HG02938 (cell line): ENCODE results near the gene CRIM1.
"Not testable (repeated sequence)": the region's sequence is repeated elsewhere in the genome, so short reads cannot be mapped to it uniquely, and the experiment has no call there.

ENCODE experiments used
- ATAC-seq: cut with Tn5 transposase; IDR thresholded peaks from one replicate; pipeline ENCODE4 v1.9.1; 2021; ENCODE audit warnings: mild to moderate bottlenecking, moderate library complexity; ENCODE audit not compliant: unreplicated experiment

Gene CRIM1, protein sequence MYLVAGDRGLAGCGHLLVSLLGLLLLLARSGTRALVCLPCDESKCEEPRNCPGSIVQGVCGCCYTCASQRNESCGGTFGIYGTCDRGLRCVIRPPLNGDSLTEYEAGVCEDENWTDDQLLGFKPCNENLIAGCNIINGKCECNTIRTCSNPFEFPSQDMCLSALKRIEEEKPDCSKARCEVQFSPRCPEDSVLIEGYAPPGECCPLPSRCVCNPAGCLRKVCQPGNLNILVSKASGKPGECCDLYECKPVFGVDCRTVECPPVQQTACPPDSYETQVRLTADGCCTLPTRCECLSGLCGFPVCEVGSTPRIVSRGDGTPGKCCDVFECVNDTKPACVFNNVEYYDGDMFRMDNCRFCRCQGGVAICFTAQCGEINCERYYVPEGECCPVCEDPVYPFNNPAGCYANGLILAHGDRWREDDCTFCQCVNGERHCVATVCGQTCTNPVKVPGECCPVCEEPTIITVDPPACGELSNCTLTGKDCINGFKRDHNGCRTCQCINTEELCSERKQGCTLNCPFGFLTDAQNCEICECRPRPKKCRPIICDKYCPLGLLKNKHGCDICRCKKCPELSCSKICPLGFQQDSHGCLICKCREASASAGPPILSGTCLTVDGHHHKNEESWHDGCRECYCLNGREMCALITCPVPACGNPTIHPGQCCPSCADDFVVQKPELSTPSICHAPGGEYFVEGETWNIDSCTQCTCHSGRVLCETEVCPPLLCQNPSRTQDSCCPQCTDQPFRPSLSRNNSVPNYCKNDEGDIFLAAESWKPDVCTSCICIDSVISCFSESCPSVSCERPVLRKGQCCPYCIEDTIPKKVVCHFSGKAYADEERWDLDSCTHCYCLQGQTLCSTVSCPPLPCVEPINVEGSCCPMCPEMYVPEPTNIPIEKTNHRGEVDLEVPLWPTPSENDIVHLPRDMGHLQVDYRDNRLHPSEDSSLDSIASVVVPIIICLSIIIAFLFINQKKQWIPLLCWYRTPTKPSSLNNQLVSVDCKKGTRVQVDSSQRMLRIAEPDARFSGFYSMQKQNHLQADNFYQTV

DNA sequence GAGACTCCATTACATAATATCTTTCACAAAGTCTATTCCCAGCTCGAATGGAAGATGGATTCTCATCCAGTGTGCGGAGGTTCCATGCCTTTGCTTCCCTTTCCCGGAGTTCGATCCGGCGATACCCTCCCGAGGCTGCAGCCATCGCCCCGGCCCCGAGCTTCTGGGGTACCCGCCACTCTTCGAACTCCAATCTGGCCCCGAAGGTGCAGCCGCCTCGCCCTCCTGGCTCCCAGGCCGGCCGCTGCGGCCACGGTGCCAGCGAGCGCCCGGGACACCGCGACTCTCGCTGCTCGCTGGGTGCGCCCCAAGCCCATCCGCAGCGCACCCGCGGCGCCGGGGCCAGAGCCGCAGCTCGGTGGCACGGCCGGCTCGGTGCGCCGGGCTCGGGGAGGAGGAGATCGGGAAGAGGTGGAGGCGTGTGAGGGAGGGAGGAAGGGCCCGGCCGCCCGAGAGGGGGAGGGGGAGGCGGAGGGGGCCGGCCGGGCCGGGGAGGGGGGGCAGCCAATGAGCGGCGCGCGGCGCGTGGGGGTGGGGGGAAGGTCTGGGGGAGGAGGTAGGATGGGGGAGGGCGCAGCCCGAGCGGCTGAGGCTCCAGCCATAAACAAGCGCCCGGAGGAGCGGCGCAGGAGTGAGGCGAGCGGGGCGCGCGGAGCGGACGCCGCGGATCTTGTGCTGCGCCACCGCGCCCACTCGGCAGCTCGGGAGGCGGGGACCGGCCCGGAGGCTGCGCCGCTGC, at the start of gene CRIM1:
Gene CRIM1, plus strand, starts transcription at position 628 of the 739 bp plus-strand sequence. CDS start 515 bp downstream, outside the sequence.
- peak; percentile 34 for ATAC-seq

DNA sequence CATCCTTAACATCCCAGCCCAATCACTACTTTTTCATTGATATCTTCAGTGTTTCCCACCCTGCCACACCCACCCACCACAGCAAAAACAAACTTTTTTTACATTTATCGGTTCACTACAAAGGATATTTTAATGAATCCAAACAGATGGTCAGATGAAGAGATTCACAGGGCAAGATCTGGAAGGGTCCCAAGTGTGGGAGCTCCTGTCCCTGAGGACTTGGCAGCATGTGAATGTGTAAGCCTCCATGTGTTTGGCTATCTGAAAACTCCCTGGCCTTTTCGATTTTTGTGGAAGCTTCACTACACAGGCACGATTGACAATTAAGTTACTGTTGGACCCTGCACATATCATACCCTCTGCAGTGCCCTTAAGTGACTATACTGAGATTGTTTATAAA, 48.1 kb upstream of the CRIM1 start:
- no peak for ATAC-seq

DNA sequence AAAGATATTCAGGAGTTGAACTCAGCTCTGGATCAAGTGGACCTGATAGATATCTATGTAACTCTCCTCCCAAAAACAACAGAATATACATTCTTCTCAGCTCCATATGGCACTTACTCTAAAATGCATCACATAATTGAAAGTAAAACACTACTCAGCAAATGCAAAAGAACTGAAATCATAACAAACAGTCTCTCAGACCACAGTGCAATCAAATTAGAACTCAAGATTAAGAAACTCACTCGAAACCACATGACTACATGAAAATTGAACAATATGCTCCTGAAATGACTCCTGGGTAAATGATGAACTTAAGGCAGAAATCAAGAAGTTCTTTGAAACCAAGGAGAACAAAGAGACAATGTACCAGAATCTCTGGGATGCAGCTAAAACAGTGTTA, 45.1 kb upstream of the CRIM1 start:
- ATAC-seq: not testable (repeated sequence)

DNA sequence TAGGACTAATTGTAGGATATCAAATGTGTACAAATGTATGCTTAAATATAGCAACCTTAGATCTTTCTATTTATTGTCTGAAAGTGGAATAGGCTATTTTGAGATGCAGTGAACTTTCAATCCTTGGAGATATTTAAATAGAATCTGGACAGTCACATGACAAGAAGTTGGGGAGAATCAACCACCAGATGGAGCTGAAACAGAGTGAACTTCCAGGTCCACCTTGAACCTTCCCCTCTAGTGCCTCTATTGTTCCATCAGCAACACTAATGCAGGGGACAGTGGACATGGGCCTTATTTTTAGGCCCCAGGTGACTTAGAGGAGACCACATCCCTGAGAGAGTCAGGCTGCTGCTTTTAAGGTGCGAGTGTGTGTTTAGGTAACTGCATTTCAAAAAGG, 37.0 kb upstream of the CRIM1 start:
- no peak for ATAC-seq

DNA sequence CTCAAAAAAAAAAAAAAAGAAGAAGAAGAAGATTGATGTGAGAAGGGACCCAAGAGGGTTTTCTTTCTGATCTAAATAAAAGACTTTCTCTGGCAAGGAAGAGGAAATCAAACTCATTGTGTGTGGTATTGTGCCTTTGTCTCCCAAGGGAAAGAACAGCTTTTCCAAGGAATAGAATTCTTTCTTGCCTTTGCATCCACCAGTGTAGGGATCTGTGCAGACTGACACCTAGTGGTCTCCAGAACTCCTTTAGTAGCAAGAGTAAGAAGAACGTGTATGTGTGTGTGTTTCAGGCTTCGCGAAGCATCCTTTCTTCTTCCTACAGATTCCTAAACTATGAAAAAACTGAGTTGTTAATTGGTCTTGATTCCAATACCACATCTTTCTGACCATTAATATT, 33.5 kb upstream of the CRIM1 start:
- no peak for ATAC-seq

DNA sequence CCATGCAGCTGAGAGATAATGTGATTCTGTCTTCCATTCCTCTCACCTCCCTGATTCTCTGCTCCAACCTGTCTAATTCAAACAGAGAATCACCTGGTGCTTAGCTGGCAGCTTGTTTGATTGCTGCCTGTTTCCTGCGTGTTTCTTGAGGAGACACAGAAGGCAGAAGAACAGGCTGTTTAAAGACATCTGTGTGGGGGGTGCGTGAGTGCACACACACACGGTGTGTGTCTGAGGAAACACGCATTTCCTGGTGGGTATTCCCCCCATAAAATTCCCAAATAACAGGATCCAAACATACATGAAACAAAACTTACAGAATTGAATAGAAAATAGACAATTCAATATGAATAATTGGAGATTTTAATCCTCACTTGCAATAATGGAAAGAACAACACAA, 29.3 kb upstream of the CRIM1 start:
- ATAC-seq: no peak

DNA sequence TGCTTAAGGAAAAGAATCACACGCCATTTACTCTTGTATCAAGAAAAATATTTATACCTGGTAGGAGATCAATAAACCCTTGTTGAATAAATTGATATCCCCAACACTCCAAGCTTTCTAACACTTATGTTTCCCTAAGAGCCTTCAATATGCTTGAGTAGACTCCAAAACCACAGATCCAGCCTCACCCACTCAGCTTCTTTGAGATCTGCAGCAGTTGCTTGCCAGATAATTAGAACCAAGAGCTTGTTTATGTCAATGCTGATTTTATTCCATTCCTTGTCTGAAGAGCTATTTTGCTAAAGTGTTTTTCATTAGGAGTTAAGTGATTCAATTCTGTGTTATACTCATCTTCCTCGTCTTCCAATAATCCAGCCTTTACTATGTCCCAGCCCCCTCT, 26.3 kb upstream of the CRIM1 start:
- no peak for ATAC-seq

DNA sequence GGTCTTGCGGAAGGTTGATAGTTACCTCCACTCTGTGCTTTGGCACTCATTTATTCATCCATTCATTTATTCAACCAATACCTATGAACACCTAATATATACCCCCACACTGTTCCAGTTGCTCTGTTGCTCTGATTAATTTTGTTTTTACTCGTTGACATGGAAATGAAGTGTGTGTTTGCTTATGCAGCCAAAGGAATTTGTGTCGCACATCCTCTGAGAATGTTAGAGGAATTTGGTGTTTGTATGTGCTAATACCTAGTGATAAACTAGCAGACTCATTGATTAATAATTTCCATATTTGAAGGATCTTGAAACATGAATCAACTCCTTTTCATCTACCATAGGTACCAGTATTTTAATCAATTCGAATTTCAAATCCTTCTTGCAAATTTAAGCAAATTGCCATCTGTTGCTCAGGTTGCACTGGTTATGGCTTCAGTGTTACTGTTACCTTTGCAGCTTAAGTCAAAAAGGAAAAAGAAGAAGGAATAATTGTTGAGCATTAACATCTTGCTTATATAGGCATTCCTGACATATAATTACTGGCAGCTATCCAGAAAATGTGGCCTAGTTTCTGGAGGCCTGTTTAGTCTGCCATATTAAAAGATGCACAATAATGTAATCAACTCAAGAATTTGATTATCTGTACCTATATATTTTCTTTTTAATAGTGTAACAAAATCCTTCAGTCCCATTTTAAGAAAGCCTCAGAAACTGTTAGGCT, 25.7 kb upstream of the CRIM1 start:
- no peak for ATAC-seq

DNA sequence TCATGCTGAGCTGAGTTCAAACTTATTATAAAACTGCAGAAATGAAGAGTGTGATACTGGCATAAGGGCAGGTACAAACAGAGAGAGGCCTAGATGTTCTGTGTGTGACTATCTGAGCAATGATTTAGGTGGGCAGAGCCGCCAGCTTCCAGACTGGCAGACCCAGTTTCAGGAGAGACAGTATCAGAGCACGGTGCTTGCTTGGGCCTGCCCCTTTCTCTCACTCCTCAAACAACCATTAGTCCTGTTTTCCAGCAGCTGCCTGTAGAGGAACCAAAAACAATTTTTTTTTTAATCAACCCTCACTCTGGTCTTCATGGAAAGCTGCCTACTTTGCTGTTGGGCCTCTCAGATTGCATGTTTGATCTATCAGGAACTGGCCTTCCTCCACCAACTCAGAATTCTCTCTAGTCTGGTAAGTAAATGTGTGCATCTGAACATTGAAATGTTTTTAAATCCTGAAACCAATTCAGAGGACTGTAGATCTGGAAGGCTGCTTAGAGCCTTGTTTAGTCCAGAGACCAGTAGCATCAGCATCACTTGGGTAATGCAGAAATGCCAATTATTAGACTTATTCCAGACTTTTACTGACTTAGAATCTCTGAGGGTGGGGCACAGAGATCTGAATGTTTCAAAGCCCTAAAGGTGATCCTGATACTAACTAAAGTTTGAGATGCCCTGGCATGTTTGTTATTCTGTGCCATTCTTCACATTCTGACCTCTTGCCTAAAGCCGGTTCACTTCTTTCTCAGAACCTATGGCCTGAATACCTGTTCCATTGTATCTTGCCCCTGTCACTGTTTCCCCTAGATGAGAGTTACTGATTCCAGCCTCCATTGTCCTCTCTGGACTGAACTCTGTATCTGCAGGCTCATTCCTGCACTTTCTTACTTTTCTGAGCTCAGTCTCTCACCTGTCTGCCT, 24.8 kb upstream of the CRIM1 start:
- ATAC-seq: no peak

DNA sequence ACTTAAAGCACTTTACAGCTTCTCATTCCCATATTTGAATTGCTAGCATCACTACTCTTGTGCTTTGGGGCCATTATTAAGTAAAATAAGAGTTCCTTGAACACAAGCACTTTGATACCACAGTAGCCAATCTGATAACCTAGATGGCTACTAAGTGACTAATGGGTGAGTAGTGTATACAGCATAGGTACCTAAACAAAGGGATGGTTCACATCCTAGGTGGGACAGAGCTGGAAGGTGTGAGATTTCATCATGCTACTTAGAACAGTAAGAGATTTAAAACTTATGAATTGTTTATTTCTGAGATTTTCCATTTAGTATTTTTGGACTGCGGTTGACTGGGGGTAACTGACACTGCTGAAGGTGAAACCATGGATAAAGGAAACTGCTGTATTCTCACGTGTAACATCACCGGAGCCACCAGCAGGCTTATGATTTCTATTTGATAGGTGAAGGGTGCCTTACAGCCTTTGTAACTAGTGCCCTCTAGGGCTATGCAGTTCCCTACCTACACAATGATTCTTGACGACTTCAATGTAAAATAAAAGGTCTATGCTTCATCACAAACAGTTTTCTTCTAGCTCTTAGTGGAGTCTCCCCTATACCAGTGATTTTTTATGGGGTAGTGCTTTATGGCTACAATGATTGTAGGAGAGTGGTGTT, 22.1 kb upstream of the CRIM1 start:
- no peak for ATAC-seq

DNA sequence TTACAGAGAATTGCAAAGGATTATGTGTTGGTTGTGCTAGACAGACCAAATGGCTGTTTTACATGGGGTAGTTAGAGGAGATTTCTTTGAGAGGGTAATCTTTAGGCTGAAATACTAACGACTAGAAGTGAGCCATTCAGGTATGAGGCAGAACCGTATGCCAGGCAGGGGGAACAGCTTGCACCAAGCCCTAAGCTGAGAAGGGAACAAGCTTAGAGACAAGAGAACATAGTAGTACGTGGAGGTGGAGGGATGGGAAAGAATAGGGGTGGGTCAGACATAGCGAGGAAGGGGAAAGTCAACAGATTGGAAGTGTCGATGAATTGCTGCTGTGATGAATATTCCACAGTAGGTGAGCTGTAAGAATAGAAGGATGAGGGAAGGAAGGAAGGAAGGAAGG, 20.0 kb upstream of the CRIM1 start:
- no peak for ATAC-seq

DNA sequence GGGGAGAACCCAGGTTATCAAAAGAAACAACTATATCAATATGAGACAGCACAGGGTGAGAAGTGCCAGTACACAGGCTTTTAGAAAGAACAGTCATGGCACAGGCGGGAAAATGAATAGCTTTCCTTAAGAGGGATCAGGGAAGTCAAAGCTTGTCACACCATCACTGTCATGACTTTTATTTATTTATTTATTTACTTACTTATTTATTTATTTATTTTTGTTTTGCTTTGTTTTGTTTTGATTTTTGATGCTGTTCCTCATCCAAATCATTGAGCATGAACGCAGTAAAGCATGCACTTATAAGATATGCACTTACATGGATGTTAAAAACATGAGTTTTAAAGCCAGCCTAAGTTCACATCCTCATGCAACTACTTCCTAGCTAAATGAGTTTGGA, 19.3 kb upstream of the CRIM1 start:
- ATAC-seq: no peak

DNA sequence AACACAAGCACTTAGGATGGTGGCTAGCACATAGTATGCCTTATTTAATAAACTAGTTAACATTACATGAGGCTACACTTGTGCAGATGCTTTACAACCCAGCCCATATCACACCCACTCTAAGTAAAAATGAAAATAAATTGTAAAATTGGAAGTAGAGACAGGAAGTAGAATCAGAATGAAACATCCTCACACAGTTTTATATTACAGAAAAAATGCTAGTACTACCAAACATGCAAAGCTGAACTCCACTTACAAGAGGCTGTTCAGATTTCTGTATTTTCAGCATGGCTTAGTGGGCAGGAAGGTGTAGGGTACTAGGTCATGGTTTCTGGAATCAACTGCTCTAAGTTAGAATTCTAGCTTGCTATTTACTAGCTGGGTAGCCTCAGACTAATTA, 18.2 kb upstream of the CRIM1 start:
- ATAC-seq: no peak

DNA sequence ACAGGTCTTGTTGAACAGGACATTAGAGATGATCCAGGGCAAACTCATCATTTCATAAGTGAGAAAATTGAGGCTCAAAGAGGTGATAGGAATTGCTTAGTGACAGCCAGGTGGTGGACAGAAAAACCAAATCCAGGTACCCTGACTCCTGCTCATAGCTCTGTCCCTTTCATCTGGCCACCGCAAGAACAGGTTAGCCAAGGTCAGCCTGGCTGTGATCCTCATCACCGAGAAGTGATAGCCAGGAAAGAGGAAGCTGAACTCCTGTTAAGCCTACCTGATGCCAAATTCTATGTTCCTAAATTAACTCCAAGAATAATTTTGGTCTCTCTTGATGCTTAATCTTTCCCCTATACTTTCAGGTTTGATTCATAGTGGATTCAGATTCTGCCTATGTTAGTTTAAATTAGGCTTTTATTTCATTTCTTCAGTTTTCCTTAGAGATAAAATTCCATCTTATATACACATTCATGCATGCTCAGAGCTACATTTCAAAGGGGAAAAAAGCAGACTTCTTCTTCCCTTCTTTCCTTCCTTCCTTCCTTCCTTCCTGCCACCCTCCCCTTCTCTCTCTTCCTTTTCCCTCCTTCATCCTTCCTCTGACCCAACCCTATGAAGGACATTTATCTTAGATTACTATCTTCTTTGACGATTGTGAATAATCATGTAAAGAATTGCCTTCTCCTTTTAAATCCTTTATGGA, 17.3 kb upstream of the CRIM1 start:
- ATAC-seq: no peak

DNA sequence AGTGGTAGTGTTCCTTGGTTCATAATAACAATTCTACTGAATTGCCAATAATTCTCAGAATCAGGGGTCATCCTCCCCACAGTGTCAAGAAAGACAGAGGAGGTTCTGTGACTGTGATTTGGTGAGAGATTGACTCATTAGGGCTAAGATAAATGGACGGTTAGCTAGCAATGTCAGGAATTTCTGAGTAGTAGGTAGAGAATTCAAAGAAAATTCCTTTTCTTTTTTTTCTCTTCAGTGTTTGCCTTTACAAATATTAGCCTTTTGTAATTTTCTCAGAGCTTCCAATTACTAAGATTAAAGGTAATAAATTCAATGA, 16.8 kb upstream of the CRIM1 start:
- ATAC-seq: no peak

DNA sequence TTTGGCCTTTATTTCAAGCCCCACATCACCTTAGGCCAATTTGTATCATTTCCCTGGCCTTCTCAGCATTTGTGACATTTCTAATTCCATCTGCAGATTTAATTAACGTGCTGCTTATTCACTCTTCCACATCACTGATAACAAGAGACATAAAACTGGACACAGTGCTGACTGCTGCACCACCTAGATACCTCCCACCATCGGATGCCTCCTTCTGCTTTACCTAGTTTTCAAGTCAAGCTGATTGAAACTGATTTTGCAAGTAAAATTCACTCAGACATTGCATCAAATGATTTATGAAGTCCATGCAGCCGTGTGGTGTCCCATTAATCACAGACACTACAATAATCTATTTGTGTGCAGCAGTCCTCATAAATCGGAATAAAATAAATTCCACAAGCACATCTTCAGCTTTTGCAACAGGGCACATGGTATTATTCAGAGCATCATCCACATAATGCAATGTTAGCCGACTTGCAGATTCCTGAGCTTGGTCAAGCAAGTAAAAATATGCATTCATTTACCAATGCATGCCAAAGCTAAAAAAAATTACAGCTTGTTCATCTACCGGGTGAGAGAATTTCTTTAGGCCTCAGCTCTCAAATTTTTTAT, 15.9 kb upstream of the CRIM1 start:
- no peak for ATAC-seq

DNA sequence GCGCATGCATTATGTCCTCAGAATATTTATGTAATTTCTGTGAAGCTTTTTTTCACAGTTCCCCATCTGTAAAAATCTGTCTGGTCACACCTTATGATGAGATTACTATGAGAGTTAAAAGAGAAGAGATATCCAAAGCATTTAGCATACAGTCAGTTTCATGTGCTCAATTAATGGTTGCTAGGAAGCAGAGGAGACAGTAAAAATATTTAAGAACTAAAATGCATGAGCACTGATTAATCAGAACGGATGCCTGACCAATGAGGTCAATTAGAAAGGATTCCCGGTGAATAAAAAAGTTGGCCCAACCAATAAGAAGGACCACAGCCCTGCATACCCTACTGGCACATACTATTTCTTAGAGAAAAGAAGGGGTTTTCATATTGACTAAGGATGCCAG, 12.0 kb upstream of the CRIM1 start:
- no peak for ATAC-seq

DNA sequence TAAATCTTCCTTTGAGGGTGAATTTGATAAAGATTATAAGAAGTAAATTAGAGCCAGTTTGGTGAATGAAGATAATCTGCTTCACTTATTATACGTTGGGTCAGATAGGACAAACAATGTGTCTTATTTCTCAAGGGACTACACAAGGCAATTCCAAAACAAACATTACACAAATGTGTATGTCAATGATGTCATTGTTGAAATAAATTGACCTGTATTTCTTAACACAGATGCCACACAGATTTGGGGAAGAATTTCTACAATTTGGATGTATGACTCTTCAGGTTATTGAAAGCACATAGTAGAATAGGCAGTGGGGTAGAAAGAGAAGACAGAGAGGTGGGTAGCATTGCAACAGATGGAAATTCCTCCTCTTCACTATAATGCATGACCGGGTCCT, 6.9 kb upstream of the CRIM1 start:
- no peak for ATAC-seq
